IMR-90 (cell line): ENCODE measurements around the gene ACAN. TPM values are rescaled to one million over a fixed set of nuclear protein-coding genes. Genes with fewer than 3 reads are reported as not detected.

ENCODE experiments used
- ATAC-seq: fragments of 200-7000 bp; cut with Tn5 transposase; 2 replicates; pipeline ENCODE4 v1.9.1; 2020; ENCODE audit warnings: low read depth, mild to moderate bottlenecking, moderate library complexity
- BruUV-seq: library from RNA; stranded (reverse); fragments of 400-500 nt; replicated peaks from 2 replicates; lab custom pipeline; 2021; lab: Mats Ljungman, UMichigan
- CTCF ChIA-PET: fragments of 300-600 bp; formaldehyde crosslinking; extraction: SDS; loops from one replicate; lab custom pipeline; 2021; ENCODE audit warnings: antibody characterized with exemption; lab: Yijun Ruan, JAX
- POLR2A ChIA-PET: fragments of 300-600 bp; sonication (Branson Sonifier 250); formaldehyde crosslinking; loops from one replicate; lab custom pipeline; 2022; ENCODE audit warnings: antibody characterized with exemption; ENCODE audit not compliant: unreplicated experiment; lab: Charles Lee
- DNase-seq: peaks from one replicate; pipeline ENCODE4 v3.0.0; 2013
- H2AFZ ChIP-seq: replicated peaks from 2 replicates; pipeline ENCODE3; 2013; ENCODE audit warnings: low read length, mild to moderate bottlenecking; ENCODE audit not compliant: poor library complexity
- H2AK5ac ChIP-seq: 2 replicates; pipeline ENCODE4 v1.6.1; 2013; ENCODE audit warnings: low read depth, low read length, inconsistent platforms
- H2AK9ac ChIP-seq: replicated peaks from 2 replicates; pipeline ENCODE3; 2013; ENCODE audit warnings: mild to moderate bottlenecking, low read depth, low read length, moderate library complexity; ENCODE audit not compliant: poor library complexity
- H2BK120ac ChIP-seq: 2 replicates; pipeline ENCODE4 v1.6.1; 2013; ENCODE audit warnings: low read depth, low read length, inconsistent platforms
- H2BK15ac ChIP-seq: 3 replicates; pipeline ENCODE4 v1.6.1; 2013; ENCODE audit warnings: low read depth, low read length, inconsistent platforms
- H2BK20ac ChIP-seq: 2 replicates; pipeline ENCODE4 v1.6.1; 2013; ENCODE audit warnings: low read depth, mild to moderate bottlenecking, inconsistent platforms, low read length, moderate library complexity
- H2BK5ac ChIP-seq: 2 replicates; pipeline ENCODE4 v1.6.1; 2013; ENCODE audit warnings: mild to moderate bottlenecking, low read depth, low read length, inconsistent platforms; ENCODE audit not compliant: poor library complexity, severe bottlenecking
- H3K14ac ChIP-seq: replicated peaks from 2 replicates; pipeline ENCODE4 v1.6.1; 2013; ENCODE audit warnings: low read depth, low read length, inconsistent platforms
- H3K18ac ChIP-seq: 2 replicates; pipeline ENCODE4 v1.6.1; 2013; ENCODE audit warnings: low read depth, low read length, control low read depth
- H3K23ac ChIP-seq: 2 replicates; pipeline ENCODE4 v1.6.1; 2013; ENCODE audit warnings: low read depth, low read length, inconsistent platforms
- H3K27ac ChIP-seq: 2 replicates; pipeline ENCODE4 v1.5.1; 2013; ENCODE audit warnings: mild to moderate bottlenecking, control low read depth, low read length; ENCODE audit not compliant: insufficient read depth
- H3K27me3 ChIP-seq: 2 replicates; pipeline ENCODE4 v1.6.1; 2013; ENCODE audit warnings: low read length; ENCODE audit not compliant: control insufficient read depth, insufficient read depth
- H3K36me3 ChIP-seq: 2 replicates; pipeline ENCODE4 v1.6.1; 2013; ENCODE audit warnings: low read length, mixed read lengths; ENCODE audit not compliant: control insufficient read depth, insufficient read depth
- H3K4ac ChIP-seq: 2 replicates; pipeline ENCODE4 v1.6.1; 2013; ENCODE audit warnings: low read depth, low read length, inconsistent platforms
- H3K4me1 ChIP-seq: 2 replicates; pipeline ENCODE4 v1.6.1; 2013; ENCODE audit warnings: low read length, mixed read lengths; ENCODE audit not compliant: control insufficient read depth, insufficient read depth
- H3K4me2 ChIP-seq: 2 replicates; pipeline ENCODE4 v1.6.1; 2013; ENCODE audit warnings: low read depth, mild to moderate bottlenecking, control low read depth, low read length, moderate library complexity
- H3K4me3 ChIP-seq: 2 replicates; pipeline ENCODE4 v1.5.1; 2013; ENCODE audit warnings: low read depth, mild to moderate bottlenecking, control low read depth, low read length, moderate library complexity; ENCODE audit not compliant: insufficient read depth
- H3K56ac ChIP-seq: 2 replicates; pipeline ENCODE4 v1.6.1; 2013; ENCODE audit warnings: low read length, inconsistent platforms; ENCODE audit not compliant: insufficient read depth; ENCODE audit errors: extremely low read depth
- H3K79me1 ChIP-seq, 2 experiments: 2 replicates each; pipeline ENCODE4 v1.6.1; 2013; ENCODE audit warnings: low read length in 2 of 2, inconsistent platforms in 1 of 2, low read depth in 1 of 2
- H3K9ac ChIP-seq: 2 replicates; pipeline ENCODE4 v1.6.1; 2013; ENCODE audit warnings: low read depth, low read length, control low read depth
- H3K9me1 ChIP-seq: 2 replicates; pipeline ENCODE4 v1.6.1; 2013; ENCODE audit warnings: low read length, inconsistent platforms; ENCODE audit not compliant: insufficient read depth
- H3K9me3 ChIP-seq: 2 replicates; pipeline ENCODE4 v1.6.1; 2013; ENCODE audit warnings: low read length; ENCODE audit not compliant: control insufficient read depth, insufficient read depth
- H4K20me1 ChIP-seq: 2 replicates; pipeline ENCODE4 v1.6.1; 2013; ENCODE audit warnings: low read length, inconsistent platforms; ENCODE audit not compliant: insufficient read depth
- H4K5ac ChIP-seq: 2 replicates; pipeline ENCODE4 v1.6.1; 2013; ENCODE audit warnings: mild to moderate bottlenecking, low read depth, low read length, control low read depth
- H4K8ac ChIP-seq, 2 experiments: 2 replicates each; pipeline ENCODE4 v1.6.1; 2013; ENCODE audit warnings: low read depth in 2 of 2, low read length in 2 of 2, control low read depth in 1 of 2, inconsistent platforms in 1 of 2
- H4K91ac ChIP-seq: 2 replicates; pipeline ENCODE4 v1.6.1; 2013; ENCODE audit warnings: low read depth, low read length, inconsistent platforms; ENCODE audit not compliant: insufficient read depth
- CEBPB ChIP-seq: IDR thresholded peaks from 2 replicates; pipeline ENCODE4 v1.6.1; 2012; ENCODE audit warnings: low read depth, low read length, improper control_type of control experiment
- CHD1 ChIP-seq: IDR thresholded peaks from 2 replicates; pipeline ENCODE4 v1.6.1; 2012; ENCODE audit warnings: low read depth, low read length, improper control_type of control experiment
- FOS ChIP-seq: fragments of 150-350 bp; IDR thresholded peaks from 2 replicates; pipeline ENCODE4 v1.6.1; 2016; ENCODE audit warnings: low read depth, low read length
- MAFK ChIP-seq: IDR thresholded peaks from 2 replicates; pipeline ENCODE4 v1.6.1; 2012; ENCODE audit warnings: low read depth, low read length, improper control_type of control experiment
- MXI1 ChIP-seq: IDR thresholded peaks from 2 replicates; pipeline ENCODE4 v1.6.1; 2012; ENCODE audit warnings: low read depth, mild to moderate bottlenecking, low read length, moderate library complexity, borderline replicate concordance
- NFE2L2 ChIP-seq: fragments of 150-350 bp; IDR thresholded peaks from 2 replicates; pipeline ENCODE4 v1.6.1; 2016; ENCODE audit warnings: low read depth, mild to moderate bottlenecking, low read length
- RAD21 ChIP-seq: IDR thresholded peaks from 2 replicates; pipeline ENCODE4 v1.6.1; 2012; ENCODE audit warnings: low read length, improper control_type of control experiment
- RCOR1 ChIP-seq: IDR thresholded peaks from 2 replicates; pipeline ENCODE4 v1.6.1; 2012; ENCODE audit warnings: mild to moderate bottlenecking, low read length, improper control_type of control experiment; ENCODE audit not compliant: insufficient replicate concordance
- RFX5 ChIP-seq: IDR thresholded peaks from 2 replicates; pipeline ENCODE4 v1.8.0; 2012; ENCODE audit warnings: low read depth, mild to moderate bottlenecking, low read length, moderate library complexity
- SMC3 ChIP-seq: fragments of 150-350 bp; IDR thresholded peaks from 2 replicates; pipeline ENCODE4 v1.6.1; 2016; ENCODE audit warnings: low read depth, mild to moderate bottlenecking, antibody characterized with exemption, low read length, moderate library complexity
- WGBS, 2 experiments: methylation state at CpG; one replicate each; pipeline versions ENCODE4 v1.1.5 to v1.1.7; 2013; ENCODE audit warnings: missing lambda C conversion rate in 2 of 2; ENCODE audit not compliant: insufficient read length in 1 of 2; ENCODE audit errors: extremely low coverage in 2 of 2; 5-methylcytosine and 5-hydroxymethylcytosine counted together
- dilution Hi-C: fragments of 300-500 bp; cut with HindIII; formaldehyde crosslinking; loops from one replicate; pipeline ENCODE4 v1.14.3; 2018; ENCODE audit warnings: low sequenced_read_pairs; ENCODE audit not compliant: unreplicated experiment
- in situ Hi-C: fragments of 300-500 bp; cut with MboI; formaldehyde crosslinking; loops from 3 replicates; pipeline ENCODE4 v1.14.3; 2019; ENCODE audit warnings: low sequenced_read_pairs, inconsistent platforms, mixed read lengths
- intact Hi-C: fragments of 100-400 bp; cut with micrococcal nuclease; formaldehyde crosslinking; loops from 2 replicates; pipeline ENCODE4 v1.10.0; 2022
- polyA plus RNA-seq, 3 experiments: library from polyadenylated mRNA; depleted of rRNA; stranded (reverse); fragments of >200 nt; gene quantifications; 2 replicates each; pipeline ENCODE4 v1.2.3, GENCODE V29; 2012; ENCODE audit warnings: low replicate concordance in 1 of 3
- total RNA-seq: library from RNA; depleted of rRNA; stranded (reverse); fragments of >200 nt; gene quantifications from 2 replicates; pipeline ENCODE4 v1.2.3, GENCODE V29; 2012
- TF ChIP-seq, protein P1 (sequence below): conservative IDR thresholded peaks from 2 replicates; pipeline ENCODE4 v1.5.1; 2012; ENCODE audit warnings: mild to moderate bottlenecking, low read depth, low read length, improper control_type of control experiment
- TF ChIP-seq, protein P2 (sequence below): fragments of 150-350 bp; IDR thresholded peaks from 2 replicates; pipeline ENCODE4 v1.6.1; 2016; ENCODE audit warnings: low read depth, mild to moderate bottlenecking, low read length, moderate library complexity, borderline replicate concordance

The ACAN gene
- total and polyA plus RNA-seq, 2 of the 4 experiments (the other 2 are of a cell fraction), result 0.54 to 0.96 TPM

- H3K36me3 ChIP-seq, result peaks cover 18% of the 10 kb centered on the region
- H3K9me1 ChIP-seq, result peaks cover 7% of the 10 kb centered on the region; the same call in 1 of the 2 replicates
- no peak overlapping the region for H2BK20ac ChIP-seq
- POLR2A ChIA-PET, result no interaction called here
- H3K27ac ChIP-seq, result no peak overlapping the region
- peaks cover 4% of the 10 kb centered on the region for H3K4me1 ChIP-seq
- H3K79me1 ChIP-seq, result no peaks in the 10 kb centered on the region; a peak in 1 of 4 replicates
- no peak for DNase-seq
- H3K56ac ChIP-seq, result no peak overlapping the region
- H4K20me1 ChIP-seq, result no peaks in the 10 kb centered on the region
- no peak overlapping the region for H3K14ac ChIP-seq
- CTCF ChIA-PET, result interaction anchor here (0.8 kb wide), 1 partner anchor 288 kb away, joined by 3 read pairs; no protein-coding TSS in a partner anchor
- no peak overlapping the region for H4K91ac ChIP-seq
- dilution Hi-C loops (no loop called here), intact Hi-C loops (no loop called here), in situ Hi-C loops (no loop called here)
- 94% methylated on average over 12 of the region's 31 CpGs; no CpG with 5 or more reads in 1 of the 2 experiments for WGBS, 2 experiments
- no peak overlapping the region for H2BK120ac ChIP-seq
- no peak overlapping the region for H2AFZ ChIP-seq
- no peaks in the 10 kb centered on the region for H3K27me3 ChIP-seq
- H2BK15ac ChIP-seq, result no peak overlapping the region
- H3K4ac ChIP-seq, result no peak overlapping the region
- H3K4me2 ChIP-seq, result no peak overlapping the region
- ATAC-seq, result no peak
- no peak overlapping the region; the same call in 1 of the 2 replicates for H2AK5ac ChIP-seq
- H3K9ac ChIP-seq, result no peak overlapping the region
- BruUV-seq, result no TSS peak
- no peak overlapping the region for H3K23ac ChIP-seq
- no peak overlapping the region for H4K8ac ChIP-seq
- H3K9me3 ChIP-seq, result no peaks in the 10 kb centered on the region
- no peak for TF ChIP-seq RCOR1
- TF ChIP-seq CHD1, result no peak
- no peak for TF ChIP-seq RAD21
- no peak for TF ChIP-seq NFE2L2
- no peak for TF ChIP-seq MXI1
- TF ChIP-seq MAFK, result no peak
- no peak for TF ChIP-seq RFX5
- no peak for TF ChIP-seq CEBPB
- TF ChIP-seq, protein P1, sequence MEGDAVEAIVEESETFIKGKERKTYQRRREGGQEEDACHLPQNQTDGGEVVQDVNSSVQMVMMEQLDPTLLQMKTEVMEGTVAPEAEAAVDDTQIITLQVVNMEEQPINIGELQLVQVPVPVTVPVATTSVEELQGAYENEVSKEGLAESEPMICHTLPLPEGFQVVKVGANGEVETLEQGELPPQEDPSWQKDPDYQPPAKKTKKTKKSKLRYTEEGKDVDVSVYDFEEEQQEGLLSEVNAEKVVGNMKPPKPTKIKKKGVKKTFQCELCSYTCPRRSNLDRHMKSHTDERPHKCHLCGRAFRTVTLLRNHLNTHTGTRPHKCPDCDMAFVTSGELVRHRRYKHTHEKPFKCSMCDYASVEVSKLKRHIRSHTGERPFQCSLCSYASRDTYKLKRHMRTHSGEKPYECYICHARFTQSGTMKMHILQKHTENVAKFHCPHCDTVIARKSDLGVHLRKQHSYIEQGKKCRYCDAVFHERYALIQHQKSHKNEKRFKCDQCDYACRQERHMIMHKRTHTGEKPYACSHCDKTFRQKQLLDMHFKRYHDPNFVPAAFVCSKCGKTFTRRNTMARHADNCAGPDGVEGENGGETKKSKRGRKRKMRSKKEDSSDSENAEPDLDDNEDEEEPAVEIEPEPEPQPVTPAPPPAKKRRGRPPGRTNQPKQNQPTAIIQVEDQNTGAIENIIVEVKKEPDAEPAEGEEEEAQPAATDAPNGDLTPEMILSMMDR, result no peak
- TF ChIP-seq, protein P2, sequence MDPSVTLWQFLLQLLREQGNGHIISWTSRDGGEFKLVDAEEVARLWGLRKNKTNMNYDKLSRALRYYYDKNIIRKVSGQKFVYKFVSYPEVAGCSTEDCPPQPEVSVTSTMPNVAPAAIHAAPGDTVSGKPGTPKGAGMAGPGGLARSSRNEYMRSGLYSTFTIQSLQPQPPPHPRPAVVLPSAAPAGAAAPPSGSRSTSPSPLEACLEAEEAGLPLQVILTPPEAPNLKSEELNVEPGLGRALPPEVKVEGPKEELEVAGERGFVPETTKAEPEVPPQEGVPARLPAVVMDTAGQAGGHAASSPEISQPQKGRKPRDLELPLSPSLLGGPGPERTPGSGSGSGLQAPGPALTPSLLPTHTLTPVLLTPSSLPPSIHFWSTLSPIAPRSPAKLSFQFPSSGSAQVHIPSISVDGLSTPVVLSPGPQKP, result no peak
- no peak for TF ChIP-seq SMC3
- no peak for TF ChIP-seq FOS
- H2AK9ac ChIP-seq, result peak overlapping the region; percentile 73
- H4K5ac ChIP-seq, result no peak overlapping the region
- H3K4me3 ChIP-seq, result no peak overlapping the region
- no peak overlapping the region for H3K18ac ChIP-seq
- H2BK5ac ChIP-seq, result no peak overlapping the region
Observed at GRCh38 chr15:88880944-88881740, 77.9 kb downstream of the ACAN start.
